GM18517 (cell line): ENCODE measurements around the gene SLC27A6.
"Not testable (repeated sequence)": the region's sequence is repeated elsewhere in the genome, so short reads cannot be mapped to it uniquely, and the experiment has no call there.

Experiments
- ATAC-seq: cut with Tn5 transposase; IDR thresholded peaks from one replicate; pipeline ENCODE4 v1.9.1; 2021; ENCODE audit warnings: mild to moderate bottlenecking, moderate library complexity; ENCODE audit not compliant: unreplicated experiment

Gene SLC27A6

DNA sequence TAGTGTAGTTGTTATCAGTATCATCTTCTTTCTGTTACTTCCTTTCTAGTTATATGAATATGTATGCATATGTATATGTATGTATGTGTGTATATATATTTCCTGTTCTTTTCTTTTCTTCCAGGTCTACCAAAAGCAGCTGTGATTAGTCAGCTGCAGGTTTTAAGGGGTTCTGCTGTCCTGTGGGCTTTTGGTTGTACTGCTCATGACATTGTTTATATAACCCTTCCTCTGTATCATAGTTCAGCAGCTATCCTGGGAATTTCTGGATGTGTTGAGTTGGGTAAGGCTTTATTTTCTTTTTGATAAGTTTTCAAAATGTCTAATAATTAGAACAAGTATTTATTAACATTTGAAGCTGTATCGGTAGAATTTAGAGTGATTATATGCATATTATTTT, 23.2 kb downstream of the SLC27A6 start:
- ATAC-seq: no peak

DNA sequence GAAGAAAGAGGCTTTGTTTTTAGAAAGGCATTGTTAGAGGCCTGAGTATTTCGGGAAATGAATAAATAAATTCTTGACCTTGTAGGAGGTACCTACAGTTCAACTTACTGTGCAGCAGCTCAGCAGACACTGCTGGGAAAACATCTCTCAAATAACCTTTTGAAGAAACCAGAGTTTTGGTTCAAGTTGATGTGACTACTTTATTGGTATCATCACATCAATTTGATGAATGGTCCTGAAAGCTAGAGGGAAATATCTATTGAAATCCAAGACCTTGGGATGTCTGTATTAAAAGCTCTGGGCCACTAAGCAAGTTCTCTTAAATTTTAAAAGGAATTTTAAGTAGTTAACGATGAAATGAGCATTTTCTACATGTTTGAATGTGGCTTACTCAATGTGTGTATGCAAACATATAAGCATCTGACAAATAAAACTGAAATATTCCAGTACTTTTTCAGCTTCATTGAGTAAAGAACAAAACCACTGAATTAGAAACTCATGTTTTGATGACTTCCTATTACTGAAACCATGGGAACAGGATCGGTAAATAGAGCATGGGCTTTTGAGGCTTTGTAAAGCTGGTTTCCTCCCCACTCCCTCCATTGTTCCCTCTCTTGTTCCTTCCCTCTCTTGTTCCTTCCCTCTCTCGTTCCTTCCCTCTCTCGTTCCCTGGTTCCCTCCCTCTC, 36.7 kb downstream of the SLC27A6 start:
- ATAC-seq: no peak

DNA sequence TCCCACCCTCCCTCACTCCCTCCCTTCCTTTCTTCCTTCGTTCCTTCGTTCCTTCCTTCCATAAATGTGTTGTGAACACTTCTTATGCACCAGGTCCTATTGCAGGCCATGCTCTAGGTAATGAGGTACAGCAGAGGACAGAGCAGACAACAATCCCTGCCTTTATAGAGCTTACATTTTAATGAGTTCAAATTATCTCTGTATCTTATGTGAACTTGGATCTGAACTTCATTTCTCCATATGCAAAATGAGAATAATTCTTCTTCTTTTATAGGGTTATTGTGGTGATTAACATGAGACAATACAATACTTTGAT, 37.2 kb downstream of the SLC27A6 start:
- no peak for ATAC-seq

DNA sequence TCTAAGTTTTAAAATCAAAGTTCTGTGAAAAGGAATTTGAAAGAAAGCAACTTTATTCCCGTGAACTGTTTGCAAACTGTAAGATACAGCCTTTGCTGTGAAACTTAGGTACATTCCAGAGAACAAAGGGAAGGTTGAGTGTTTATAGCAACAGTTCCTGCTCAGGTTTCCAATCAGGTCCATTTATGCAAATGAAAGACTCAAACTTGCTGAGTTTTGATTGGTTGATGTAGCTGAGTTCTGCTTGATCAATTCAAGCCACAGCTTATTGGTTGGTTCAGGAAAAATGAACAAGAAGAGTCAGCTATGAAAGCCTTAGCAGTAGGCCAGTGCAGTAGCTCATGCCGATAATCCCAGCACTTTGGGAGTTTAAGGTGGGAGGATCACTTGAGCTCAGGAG, 37.9 kb downstream of the SLC27A6 start:
- no peak for ATAC-seq

DNA sequence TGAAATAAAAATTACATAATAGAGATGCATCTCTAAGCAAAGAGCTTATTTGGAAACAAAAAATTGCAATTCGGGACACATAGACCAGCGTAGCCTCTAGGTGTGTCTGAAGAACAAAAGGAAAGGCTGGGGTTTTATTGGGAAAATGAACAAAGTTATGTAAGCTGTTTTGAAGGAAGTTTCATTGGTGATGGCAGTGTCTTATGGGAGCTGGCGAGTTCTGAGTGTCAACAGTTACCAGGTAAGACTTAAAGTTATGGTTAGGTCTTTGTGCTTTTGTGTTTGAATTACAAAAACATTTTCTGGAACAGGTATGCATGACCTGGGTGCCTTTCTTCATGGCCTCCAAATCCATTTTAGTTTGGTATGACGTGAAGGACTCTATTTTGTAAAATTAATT, 48.9 kb downstream of the SLC27A6 start:
- no peak for ATAC-seq

DNA sequence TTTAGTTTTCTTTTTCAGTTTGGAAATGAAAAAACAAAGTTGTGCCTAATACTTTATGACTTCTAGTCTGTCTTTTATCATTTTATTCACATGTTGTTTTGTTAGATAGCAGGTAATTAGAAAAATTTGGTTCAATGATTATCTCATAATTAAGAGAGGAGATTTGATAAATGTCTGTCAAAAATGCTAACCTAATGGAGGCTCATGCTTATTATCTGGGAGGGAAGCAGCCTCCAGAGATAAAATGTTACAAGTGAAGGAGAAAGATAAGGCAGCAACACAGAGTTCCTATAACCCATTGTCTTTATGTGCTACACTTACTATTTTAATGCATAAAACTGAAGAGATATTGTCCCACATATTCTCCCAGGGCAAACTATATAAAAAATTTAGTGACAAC, 53.5 kb downstream of the SLC27A6 start:
- ATAC-seq: no peak

DNA sequence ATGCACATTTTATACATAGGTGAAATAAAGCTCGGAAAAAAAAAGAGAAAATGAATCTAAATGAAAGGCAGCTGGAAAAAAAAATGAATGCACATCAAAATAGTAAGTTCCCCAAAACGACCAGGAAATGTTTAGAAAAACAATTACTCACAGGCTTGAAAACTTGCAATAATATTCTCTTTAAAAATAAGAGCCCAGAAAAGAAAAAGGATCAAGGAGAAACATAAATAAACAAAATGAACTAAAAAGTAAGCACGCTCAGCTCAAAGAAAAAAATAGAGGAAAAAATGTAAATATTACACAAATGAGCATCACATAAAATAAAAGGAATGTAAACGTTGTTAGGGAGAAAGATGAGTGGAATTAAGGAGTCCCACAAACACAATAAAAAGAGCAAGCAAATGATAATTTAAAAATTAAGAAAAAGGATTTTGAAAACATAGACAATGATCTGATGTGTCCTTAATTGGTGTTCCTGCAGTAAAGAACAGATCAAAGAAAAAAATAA, 54.2 kb downstream of the SLC27A6 start:
- no peak for ATAC-seq

DNA sequence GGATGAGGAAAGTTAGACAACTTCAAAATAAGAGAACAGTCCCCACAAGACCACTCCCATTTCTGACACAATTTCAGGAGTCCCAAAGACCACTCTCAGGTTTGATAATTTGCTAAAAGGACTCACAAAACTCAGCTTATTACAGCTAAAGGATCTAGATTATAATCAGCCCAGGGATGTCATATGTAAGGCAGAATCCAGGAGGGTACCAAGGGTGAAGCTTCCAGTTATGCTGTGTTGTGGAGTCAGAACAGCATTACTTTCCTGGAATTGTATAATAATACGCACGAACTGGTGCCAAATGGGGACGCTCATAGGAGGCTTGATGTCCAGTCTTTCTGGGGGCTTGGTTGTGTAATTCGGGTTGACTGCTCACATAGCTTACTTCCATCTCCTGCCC, 55.4 kb downstream of the SLC27A6 start:
- ATAC-seq: no peak

DNA sequence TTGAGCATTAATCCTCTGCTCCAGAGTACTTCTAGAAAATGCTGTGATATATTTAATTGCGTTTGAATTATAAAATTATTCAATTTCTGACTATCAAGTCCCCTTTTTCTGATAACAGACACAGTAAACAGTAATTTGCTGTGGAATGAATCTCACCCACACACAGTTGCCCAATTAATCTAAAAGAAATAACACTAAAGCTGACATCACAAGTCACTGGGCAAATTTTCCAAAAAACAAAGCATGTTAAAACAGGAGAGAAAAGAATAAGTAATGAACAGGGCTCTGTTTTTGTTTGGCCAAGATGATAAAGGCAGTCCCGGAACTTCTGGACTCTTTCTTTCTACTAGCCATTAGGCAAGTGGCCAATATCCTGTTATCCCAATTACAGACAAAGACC, 56.5 kb downstream of the SLC27A6 start:
- no peak for ATAC-seq

DNA sequence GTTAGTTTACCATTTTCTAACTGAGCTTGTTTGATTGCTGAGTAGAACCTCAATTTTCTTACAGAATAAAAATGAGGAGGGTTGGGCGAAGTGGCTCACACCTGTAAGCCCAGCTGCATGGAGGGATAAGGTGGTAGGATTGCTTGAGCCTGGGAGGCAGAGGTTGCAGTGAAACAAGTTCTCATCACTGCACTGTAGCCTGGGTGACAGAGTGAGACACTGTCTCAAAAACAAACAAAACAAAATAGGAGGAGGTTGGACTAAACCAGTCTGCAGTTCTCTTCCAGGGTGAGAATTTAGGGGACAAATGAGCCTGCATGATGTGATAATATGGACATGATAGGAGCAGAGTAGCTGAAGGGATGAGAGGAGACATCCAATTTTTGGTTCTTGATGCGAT, 57.3 kb downstream of the SLC27A6 start:
- ATAC-seq: no peak

DNA sequence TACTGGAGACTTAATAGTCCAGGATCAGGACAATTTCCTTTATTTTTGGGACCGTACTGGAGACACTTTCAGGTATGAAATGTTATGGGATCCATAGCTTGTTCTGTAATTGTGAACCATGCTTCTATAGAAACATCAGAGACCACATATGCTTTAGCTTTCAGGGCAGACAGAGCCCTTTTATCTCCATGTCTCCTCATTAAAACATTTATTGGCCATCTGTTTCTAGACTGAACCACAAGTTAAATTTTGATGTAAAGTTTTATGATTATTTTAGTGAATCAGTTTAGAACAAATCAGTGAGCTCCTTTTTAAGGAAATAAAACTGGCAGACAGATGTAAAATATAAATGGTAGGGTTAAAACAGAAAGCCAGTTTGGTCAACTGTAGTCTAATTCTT, 62.0 kb downstream of the SLC27A6 start:
- ATAC-seq: no peak

DNA sequence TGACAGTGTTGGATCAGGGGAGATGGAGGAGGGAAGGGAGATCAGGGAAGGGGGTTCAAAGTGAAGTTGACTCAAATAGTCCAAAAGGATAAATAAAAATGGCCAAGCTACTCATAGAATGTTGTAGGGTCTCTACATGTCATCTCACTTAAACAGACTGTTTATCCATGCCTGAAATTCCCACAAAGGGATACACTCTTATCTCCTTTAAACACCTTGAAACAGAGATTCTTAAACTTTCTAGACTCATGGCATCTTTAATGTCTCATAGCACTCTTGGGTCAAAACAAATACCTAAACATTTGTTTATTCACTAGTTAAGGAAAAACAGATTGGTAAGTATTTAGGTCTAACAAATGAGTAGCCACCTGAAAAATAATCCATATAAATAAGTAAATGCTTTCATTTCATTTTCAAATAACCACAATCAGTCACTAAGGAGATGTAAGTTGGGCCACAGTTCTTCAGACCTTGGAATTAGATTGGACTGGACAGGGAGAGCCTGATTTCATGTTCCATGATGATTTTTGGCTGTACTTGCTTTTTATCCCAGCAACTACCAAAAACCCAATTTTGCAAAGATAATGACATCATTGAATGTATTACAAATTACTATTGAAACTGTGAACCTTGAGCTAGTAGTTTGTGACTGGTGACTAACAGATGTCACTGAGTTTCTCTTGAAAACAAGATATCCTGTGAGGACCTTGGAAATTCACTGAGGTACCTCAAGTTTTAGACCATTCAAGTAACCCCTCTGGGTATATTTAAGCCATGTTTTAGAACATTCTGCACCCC, 66.8 kb downstream of the SLC27A6 start:
- ATAC-seq: no peak

DNA sequence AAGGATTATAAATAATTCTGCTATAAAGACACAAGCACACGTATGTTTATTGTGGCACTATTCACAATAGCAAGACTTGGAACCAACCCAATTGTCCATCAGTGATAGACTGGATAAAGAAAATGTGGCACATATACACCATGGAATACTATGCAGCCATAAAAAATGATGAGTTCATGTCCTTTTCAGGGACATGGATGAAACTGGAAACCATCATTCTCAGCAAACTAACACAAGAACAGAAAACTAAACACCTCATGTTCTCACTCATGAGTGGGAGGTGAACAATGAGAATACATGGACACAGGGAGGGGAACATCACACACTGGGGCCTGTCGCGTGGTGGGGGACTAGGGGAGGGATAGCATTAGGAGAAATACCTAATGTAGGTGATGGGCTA, 71.0 kb downstream of the SLC27A6 start:
- ATAC-seq: not testable (repeated sequence)

DNA sequence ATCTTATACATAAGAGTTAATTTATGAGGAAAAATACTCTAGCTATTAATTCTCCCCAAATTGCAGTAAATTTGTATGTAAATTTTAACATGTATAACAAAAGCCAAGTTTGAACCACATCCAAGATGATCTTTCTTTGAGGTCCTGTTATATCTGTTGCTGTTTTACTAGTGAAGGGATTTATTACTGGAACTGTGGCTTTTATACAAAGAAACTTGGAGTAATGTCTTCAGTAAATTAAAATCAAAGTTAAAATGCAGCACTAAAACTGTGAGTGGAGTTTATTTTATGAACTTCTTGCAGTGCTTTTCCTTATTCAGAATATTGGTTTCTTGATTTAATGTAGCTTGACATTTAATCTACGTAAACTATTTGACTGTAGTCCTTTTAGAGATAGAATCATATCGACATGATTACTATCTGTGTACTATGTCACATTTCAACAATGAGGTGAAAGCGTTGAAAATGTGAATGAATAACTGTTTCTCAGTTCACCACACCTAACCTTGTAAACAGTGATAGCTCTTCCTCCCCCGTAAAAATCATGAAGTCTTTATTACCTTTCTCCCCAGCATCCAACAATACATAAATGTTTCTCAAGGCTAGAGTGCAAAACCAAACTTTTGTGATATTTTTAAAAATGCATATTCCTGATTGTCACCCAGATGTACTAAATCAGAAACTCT, 76.1 kb downstream of the SLC27A6 start:
- ATAC-seq: no peak

DNA sequence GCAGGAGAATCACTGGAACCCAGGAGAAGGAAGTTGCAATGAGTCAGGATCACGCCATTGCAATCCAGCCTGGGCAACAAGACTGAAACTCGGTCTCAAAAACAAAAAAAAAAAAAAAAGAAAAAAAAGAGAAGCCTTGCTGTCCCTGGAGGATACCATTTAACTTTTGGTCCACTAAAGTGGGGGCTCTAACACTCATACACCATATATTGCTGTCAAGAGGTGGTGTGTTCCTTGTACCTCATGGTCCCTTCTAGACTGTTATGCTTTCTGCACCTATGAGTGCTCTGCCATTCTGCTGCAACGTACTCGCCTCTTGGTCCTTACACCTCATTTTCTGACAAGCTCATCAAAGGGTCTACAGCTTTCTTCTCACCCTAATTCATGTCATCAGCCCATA, 77.0 kb downstream of the SLC27A6 start:
- no peak for ATAC-seq

DNA sequence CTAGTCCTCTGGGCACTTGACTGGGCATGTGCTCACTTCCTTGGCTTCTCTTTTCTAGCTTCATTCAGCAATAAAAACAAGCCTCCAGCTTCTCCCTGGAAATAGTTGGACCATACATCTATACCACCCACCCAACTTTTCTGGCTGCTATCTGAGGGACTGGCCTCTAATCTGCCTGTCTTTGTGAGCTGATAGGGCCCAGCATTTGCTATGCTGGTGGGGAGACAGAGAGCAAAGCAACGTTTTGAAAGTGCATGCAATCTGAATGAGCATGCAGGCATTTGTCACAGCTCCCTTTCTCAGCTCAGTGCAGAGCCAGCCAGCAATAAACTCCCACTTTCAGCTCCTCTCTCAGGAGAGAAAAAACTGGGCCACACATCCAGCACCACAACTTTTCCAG, 78.6 kb downstream of the SLC27A6 start:
- no peak for ATAC-seq

DNA sequence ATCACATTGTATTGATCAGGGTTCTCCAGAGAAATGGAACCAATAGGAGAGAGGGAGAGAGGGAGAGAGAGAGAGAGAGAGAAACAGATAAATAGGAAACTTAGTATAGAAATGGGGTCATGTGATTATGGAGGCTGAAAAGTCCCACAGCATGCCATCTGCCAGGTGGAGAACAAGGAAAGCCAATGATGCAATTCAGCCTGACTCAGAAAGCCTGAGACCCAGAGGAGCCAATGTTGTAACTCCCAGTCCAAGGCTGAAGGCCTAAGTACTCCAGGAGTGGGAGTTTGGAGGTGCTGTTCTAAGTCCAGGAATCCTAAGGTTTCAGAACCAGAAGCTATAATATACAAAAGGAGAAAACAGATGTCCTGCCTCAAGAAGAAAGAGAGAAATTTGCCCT, 80.9 kb downstream of the SLC27A6 start:
- no peak for ATAC-seq

DNA sequence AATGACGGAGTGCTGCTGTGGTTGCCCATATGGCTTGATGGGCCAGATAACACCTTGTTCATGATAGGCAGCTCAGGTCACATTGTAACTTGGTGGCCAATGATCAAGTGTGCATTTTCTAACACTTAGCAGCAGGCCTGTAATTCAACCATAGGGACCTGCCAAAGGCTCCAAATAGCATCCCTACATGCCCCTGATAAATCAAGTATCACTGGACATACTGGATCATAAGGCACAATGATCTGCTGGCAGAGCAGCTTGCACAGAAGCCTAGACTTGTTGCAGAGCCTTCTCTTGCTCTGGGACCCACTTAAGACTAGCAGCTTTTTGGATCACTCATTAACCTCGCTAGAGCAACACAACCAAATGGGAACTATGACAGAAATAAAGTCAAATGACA, 83.2 kb downstream of the SLC27A6 start:
- no peak for ATAC-seq

DNA sequence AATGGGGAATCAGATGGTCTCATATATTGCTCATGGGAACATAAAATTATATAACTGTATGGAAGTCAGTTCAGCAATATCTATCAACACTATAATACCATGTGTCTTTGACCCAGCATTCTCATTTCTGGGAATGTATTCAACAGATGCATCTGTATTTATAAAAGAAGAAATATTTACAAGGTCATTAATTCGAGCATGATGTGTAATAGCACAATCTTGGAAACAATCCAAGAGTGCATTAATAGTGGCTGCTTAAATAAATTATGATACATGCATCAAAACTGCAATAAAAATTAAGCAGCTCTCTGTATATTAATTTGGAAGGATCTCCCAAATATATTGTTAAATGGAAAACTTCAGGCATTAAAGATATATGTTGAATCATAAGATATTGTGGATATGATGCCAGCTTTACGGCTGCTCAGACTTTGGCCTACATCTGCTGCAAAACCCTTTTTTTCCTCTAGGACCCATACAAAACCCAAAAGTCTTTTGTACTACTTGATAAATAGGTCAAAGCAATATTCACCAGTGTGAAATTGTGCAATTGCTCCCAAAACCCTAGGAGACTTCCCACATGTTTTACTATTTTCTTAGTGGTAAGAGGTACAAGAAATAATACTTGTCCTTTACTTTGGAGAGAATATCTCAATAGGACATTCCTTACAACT, 84.0 kb downstream of the SLC27A6 start:
- no peak for ATAC-seq

DNA sequence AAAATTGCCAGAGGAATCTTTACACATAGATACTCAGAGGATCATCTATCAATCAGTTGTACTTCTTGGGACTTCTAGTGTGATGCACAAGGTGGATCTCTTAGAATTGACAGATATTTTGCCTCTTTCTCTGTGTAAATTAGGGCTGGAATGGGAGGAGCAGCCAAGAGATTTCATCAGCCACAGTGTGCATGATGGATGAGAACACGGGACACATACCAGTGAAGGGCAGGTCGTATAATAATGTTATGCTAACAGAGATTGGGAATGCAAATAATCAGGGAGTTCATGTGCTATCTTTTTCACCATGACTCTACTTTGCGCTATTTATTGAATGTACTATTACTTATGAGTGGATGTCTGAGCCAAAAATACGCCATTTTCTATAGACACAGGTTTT, 86.0 kb downstream of the SLC27A6 start:
- no peak for ATAC-seq

DNA sequence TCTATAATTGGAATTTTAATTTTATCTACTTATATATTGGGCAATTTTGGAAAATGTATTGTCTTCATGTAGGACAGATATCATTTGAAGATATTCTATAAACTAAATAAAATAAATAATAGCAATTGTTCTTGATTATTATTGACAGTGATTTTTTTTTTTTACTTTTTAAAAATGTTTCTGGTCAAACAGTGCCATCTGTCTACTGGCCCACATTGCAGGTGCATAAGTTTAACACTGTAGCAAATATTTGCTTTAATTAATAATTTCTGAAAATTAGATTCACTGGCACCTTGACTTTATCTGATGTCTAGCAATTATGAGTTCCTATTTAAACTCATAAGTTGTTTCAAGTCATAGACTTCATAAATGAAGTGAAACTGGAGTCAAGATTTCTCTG, 88.2 kb downstream of the SLC27A6 start:
- ATAC-seq: no peak

DNA sequence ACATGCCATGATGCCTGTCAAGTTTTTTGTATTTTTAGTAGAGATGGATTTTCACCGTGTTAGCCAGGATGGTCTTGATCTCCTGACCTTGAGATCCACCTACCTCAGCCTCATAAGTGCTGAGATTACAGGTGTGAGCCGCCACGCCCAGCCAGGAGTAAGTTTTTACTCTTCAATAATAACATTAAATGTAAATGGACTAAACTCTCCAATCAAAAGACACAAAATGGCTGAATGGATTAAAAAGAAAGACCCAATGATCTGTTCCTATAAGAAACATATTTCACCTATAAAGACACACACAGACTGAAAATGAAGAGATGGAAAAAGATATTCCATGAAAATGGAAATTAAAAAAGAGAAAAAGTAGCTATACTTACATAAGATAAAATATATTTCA, 92.0 kb downstream of the SLC27A6 start:
- ATAC-seq: no peak
